Urinary bladder (tissue), 4 donors: ENCODE measurements around the gene MARCHF2. TPM values are rescaled to one million over a fixed set of nuclear protein-coding genes. Genes with fewer than 3 reads are reported as not detected.
"Not testable (repeated sequence)": the region's sequence is repeated elsewhere in the genome, so short reads cannot be mapped to it uniquely, and the experiment has no call there.

Experiments used
- DNase-seq: peaks from one replicate; pipeline ENCODE4 v3.0.0-alpha.2; 2015; ENCODE audit errors: extremely low spot score
- H3K27ac ChIP-seq: one replicate; pipeline ENCODE4 v1.5.1; 2013; ENCODE audit warnings: low read depth, mild to moderate bottlenecking, moderate library complexity
- H3K36me3 ChIP-seq: one replicate; pipeline ENCODE4 v1.6.1; 2013; ENCODE audit warnings: mild to moderate bottlenecking, moderate library complexity; ENCODE audit not compliant: insufficient read depth
- H3K4me1 ChIP-seq: one replicate; pipeline ENCODE4 v1.6.1; 2013; ENCODE audit warnings: mild to moderate bottlenecking, moderate library complexity; ENCODE audit not compliant: insufficient read depth
- H3K4me3 ChIP-seq: one replicate; pipeline ENCODE4 v1.5.1; 2013; ENCODE audit warnings: low read depth, low read length
- WGBS: extraction: QIAGEN DNeasy Blood & Tissue Kit; methylation state at CpG from one replicate; pipeline ENCODE4 v1.1.7; 2013; 5-methylcytosine and 5-hydroxymethylcytosine counted together
- polyA plus RNA-seq: library from polyadenylated mRNA; stranded (reverse); fragments of 200-250 nt; gene quantifications from one replicate; pipeline ENCODE4 v1.2.3, GENCODE V29; 2013
- total RNA-seq: library from RNA; depleted of rRNA; stranded (reverse); fragments of >200 nt; gene quantifications from one replicate; pipeline ENCODE4 v1.2.3, GENCODE V29; 2014
- donor health status: healthy with polysubstance abuse.
- donor health status: healthy.

The MARCHF2 gene, protein sequence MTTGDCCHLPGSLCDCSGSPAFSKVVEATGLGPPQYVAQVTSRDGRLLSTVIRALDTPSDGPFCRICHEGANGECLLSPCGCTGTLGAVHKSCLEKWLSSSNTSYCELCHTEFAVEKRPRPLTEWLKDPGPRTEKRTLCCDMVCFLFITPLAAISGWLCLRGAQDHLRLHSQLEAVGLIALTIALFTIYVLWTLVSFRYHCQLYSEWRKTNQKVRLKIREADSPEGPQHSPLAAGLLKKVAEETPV
- total RNA-seq (38.8 TPM), polyA plus RNA-seq (98.2 TPM)

- H3K4me3 ChIP-seq: peak within 1 kb of the TSS; percentile 85
- no peak within 1 kb of the TSS for H3K27ac ChIP-seq
- peak; percentile 81 for DNase-seq
- H3K4me1 ChIP-seq: no peaks in the 10 kb centered on the region
- H3K36me3 ChIP-seq: no peaks in the 10 kb centered on the region
- WGBS: 5% methylated on average over 89 of the region's 89 CpGs
Observed at GRCh38 chr19:8412783-8413628, at the start of gene MARCHF2. MARCHF2 (plus strand) TSS chr19:8413305; CDS start chr19:8421841, 8,536 bp downstream.

- Histone ChIP-seq H3K4me3 (peak within 1 kb of the TSS; percentile 44), H3K27ac (peak within 1 kb of the TSS; percentile 39), H3K4me1 (peaks cover 4% of the 10 kb centered on the region), H3K36me3 (no peaks in the 10 kb centered on the region)
- 1% methylated on average over 81 of the region's 81 CpGs for WGBS
- no peak for DNase-seq
Observed at GRCh38 chr19:8363803-8364771, 49.0 kb upstream of the MARCHF2 start, which contains the start of gene ANGPTL4. ANGPTL4 (plus strand) TSS chr19:8364155; CDS start chr19:8364322, 167 bp downstream.

GRCh38 chr19:8366121-8366581 lies 47.0 kb upstream of the MARCHF2 start:
- no peak for DNase-seq
- Histone ChIP-seq H3K4me3 (no peak overlapping the region), H3K27ac (no peak overlapping the region), H3K4me1 (peaks cover 4% of the 10 kb centered on the region), H3K36me3 (no peaks in the 10 kb centered on the region)
- 93% methylated on average over 11 of the region's 11 CpGs for WGBS

DNA sequence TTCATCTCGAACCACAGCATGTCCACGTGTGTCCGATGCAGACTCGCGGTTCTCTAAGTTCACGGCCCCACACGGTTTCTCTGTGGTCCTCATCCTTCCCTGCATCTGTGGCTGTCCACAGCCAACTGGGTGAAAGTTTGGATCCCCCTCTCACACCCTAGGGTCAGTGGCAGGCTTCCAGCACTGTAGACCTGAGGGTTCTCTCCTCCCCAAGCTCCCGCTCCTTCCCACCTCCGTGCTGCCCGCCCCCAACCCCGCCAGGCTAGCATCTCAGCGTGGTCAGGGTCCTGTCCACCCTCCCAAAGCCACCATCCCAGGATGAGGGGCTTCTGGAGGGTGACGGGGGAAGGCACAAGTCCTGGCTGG lies 46.2 kb upstream of the MARCHF2 start:
- Histone ChIP-seq H3K4me3 (no peak overlapping the region), H3K4me1 (peaks cover 4% of the 10 kb centered on the region), H3K36me3 (no peaks in the 10 kb centered on the region), H3K27ac (no peak overlapping the region)
- no peak for DNase-seq
- WGBS: 42% methylated on average over 13 of the region's 13 CpGs

GRCh38 chr19:8367327-8368001 lies 45.6 kb upstream of the MARCHF2 start:
- no peaks in the 10 kb centered on the region for H3K36me3 ChIP-seq
- no peak overlapping the region for H3K27ac ChIP-seq
- no peak overlapping the region for H3K4me3 ChIP-seq
- peaks cover 2% of the 10 kb centered on the region for H3K4me1 ChIP-seq
- WGBS: 18% methylated on average over 23 of the region's 23 CpGs
- DNase-seq: peak; percentile 77

DNA sequence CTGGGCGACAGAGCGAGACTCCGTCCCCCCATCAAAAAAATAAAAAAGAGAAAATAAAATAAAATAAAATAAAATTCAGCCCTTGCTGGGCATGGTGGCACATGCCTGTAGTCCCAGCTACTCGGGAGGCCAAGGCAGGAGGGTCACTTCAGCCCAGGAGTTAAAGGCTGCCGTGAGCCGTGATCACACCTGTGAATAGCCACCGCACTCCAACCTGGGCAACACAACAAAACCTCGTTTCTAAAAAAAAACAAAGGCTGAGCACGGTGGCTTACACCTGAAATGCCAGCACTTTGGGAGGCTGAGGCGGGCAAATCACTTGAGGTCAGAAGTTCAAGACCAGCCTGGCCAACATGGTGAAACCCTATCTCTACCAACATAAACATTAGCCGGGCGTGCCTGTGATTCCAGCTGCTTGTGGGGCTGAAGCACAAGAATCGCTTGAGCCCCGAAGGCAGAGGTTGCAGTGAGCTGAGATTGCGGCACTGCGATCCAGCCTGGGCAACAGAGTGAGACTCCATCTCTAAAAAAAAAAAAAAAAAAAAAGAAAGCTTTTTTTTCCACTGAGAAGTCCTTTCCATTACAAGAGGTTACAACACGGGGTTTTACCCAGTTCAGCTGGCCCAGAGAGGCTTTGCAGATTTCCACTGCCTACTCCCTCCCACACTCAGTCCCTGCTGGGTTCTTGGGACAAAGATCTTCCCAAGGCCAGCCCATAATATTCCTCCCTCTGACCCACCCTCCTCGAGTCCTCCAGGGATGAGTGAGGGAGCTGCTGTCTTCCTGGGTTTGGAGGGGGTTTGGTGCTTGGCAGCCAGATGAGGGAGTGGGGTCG lies 42.7 kb upstream of the MARCHF2 start:
- H3K27ac ChIP-seq: no peak overlapping the region
- no peak overlapping the region for H3K4me3 ChIP-seq
- no peak for DNase-seq
- peaks cover 3% of the 10 kb centered on the region for H3K36me3 ChIP-seq
- 82% methylated on average over 19 of the region's 19 CpGs for WGBS
- H3K4me1 ChIP-seq: peaks cover 2% of the 10 kb centered on the region

- H3K4me1 ChIP-seq: peaks cover 2% of the 10 kb centered on the region
- no peak overlapping the region for H3K4me3 ChIP-seq
- no peak overlapping the region for H3K27ac ChIP-seq
- DNase-seq: no peak
- WGBS: 87% methylated on average over 28 of the region's 28 CpGs
- H3K36me3 ChIP-seq: peaks cover 3% of the 10 kb centered on the region
Observed at GRCh38 chr19:8371011-8371804, 41.9 kb upstream of the MARCHF2 start.

DNA sequence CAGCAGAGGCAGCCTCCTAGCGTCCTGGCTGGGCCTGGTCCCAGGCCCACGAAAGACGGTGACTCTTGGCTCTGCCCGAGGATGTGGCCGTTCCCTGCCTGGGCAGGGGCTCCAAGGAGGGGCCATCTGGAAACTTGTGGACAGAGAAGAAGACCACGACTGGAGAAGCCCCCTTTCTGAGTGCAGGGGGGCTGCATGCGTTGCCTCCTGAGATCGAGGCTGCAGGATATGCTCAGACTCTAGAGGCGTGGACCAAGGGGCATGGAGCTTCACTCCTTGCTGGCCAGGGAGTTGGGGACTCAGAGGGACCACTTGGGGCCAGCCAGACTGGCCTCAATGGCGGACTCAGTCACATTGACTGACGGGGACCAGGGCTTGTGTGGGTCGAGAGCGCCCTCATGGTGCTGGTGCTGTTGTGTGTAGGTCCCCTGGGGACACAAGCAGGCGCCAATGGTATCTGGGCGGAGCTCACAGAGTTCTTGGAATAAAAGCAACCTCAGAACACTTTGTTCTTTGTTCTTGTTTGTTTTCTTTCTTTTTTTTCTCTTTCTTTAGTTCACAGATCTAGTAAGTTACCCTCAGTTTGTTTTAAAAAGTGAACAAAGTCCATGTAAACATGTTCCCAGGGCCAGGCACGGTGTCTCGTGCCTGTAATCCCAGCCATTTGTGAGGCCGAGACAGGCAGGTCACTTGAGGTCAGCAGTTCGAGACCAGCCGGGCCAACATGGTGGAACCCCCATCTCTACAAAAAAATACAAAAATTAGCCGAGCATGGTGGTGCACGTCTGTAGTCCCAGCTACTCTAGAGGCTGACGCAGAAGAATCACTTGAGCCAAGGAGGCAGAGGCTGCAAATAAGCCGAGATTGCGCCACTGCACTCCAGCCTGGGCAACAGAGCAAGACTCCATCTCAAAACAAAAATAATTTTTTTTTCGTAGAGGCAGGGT lies 39.0 kb upstream of the MARCHF2 start:
- DNase-seq: no peak
- 89% methylated on average over 26 of the region's 26 CpGs for WGBS
- Histone ChIP-seq H3K36me3 (peaks cover 3% of the 10 kb centered on the region), H3K27ac (no peak overlapping the region), H3K4me1 (no peaks in the 10 kb centered on the region), H3K4me3 (no peak overlapping the region)

GRCh38 chr19:8375766-8376165 lies 37.3 kb upstream of the MARCHF2 start:
- WGBS: 96% methylated on average over 32 of the region's 32 CpGs
- DNase-seq: not testable (repeated sequence)

GRCh38 chr19:8376373-8376974 lies 36.6 kb upstream of the MARCHF2 start:
- 84% methylated on average over 10 of the region's 10 CpGs for WGBS
- DNase-seq, H3K36me3 ChIP-seq, H3K4me3 ChIP-seq, H3K4me1 ChIP-seq, H3K27ac ChIP-seq: not testable (repeated sequence)

More at GRCh38 chr19:8375766-8376165, 37.3 kb upstream of the MARCHF2 start:
- H3K36me3 ChIP-seq, H3K4me3 ChIP-seq, H3K27ac ChIP-seq, H3K4me1 ChIP-seq: not testable (repeated sequence)
